ENCODE data around the gene VCL. TPM values are rescaled to one million over a fixed set of nuclear protein-coding genes. Genes with fewer than 3 reads are reported as not detected.

The VCL gene
- total and polyA plus RNA-seq, 9 of the 15 experiments (the other 6 are each of a cell fraction or from before 2014, with no cell fraction given): 29.8 to 186 (median 76.4) TPM

GRCh38 chr10:73974309-73974946 lies 23.5 kb upstream of the VCL start (continued):
- TF ChIP-seq SAFB2 (IDR thresholded peaks at IDR 0.05; ENCODE audit: borderline replicate concordance, low read depth, low read length, severe bottlenecking) (no peak), ETV5 (CRISPR knock-in tag; IDR thresholded peaks at IDR 0.05; ENCODE audit: low read depth) (no peak), NCOA6 (IDR thresholded peaks at IDR 0.05) (no peak), BRF1 (IDR thresholded peaks at IDR 0.05; ENCODE audit: borderline replicate concordance, extremely low read depth, insufficient read length) (no peak), ZNF79 (CRISPR knock-in tag; IDR thresholded peaks at IDR 0.05; ENCODE audit: low read depth) (no peak), SPI1 (IDR thresholded peaks at IDR 0.05; ENCODE audit: borderline replicate concordance, low read depth, low read length) (no peak), CEBPB (tag; IDR thresholded peaks at IDR 0.05) (no peak), ZNF311 (CRISPR knock-in tag; IDR thresholded peaks at IDR 0.05) (no peak)

GRCh38 chr10:73975388-73975787 lies 22.5 kb upstream of the VCL start:
- H3K9me3 ChIP-seq (replicated peaks; ENCODE audit: control insufficient read depth, insufficient read depth, low read depth, low read length): no peaks in the 10 kb centered on the region
- intact Hi-C loops (cut with micrococcal nuclease): no loop called here
- ChIA-PET POLR2A (interaction anchor here (1.2 to 2.6 kb wide), 3 partner anchors 9 to 20 kb away, joined by 3 to 7 read pairs (median 5); no protein-coding TSS in a partner anchor), CTCF (ENCODE audit: low intra/inter-chr PET ratio) (no interaction called here)
- no peak for TF ChIP-seq HLTF (IDR thresholded peaks at IDR 0.05)
- no peak for TF ChIP-seq BRF1 (IDR thresholded peaks at IDR 0.05; ENCODE audit: borderline replicate concordance, extremely low read depth, insufficient read length)
- TF ChIP-seq ZKSCAN1 (IDR thresholded peaks at IDR 0.05; ENCODE audit: low read depth, low read length): no peak
- TF ChIP-seq EZH2 (IDR thresholded peaks at IDR 0.05; ENCODE audit: borderline replicate concordance, low read depth, low read length): no peak
- no peak for TF ChIP-seq SP2 (IDR thresholded peaks at IDR 0.05; ENCODE audit: extremely low read depth, low read depth, low read length, poor library complexity, severe bottlenecking)
- no peak for TF ChIP-seq FOXJ3 (CRISPR knock-in tag; IDR thresholded peaks at IDR 0.05)
- no peak for FAIRE-seq
- peaks cover 0 to 14% of the 10 kb centered on the region in 2 experiments; a peak in 2 of 5 replicates for H3K4me1 ChIP-seq (replicated peaks in 1 of 2; ENCODE audit: control insufficient read depth in 2 of 2, insufficient read depth in 2 of 2, low read length in 2 of 2)
- peak; percentile 15; the same call in 2 of the 3 replicates for ATAC-seq
- H3K9me1 ChIP-seq (ENCODE audit: control insufficient read depth, insufficient read depth, low read length): no peaks in the 10 kb centered on the region
- no peaks in the 10 kb centered on the region for H3K79me2 ChIP-seq (ENCODE audit: control insufficient read depth, insufficient read depth, low read length)
- H2AFZ ChIP-seq (ENCODE audit: low read depth, low read length): no peak overlapping the region; the same call in 1 of the 2 replicates
- H3K36me3 ChIP-seq (ENCODE audit: control insufficient read depth, insufficient read depth, low read length): no peaks in the 10 kb centered on the region
- no peak for DNase-seq (ENCODE audit: extremely low read depth in 1 of 4, low spot score in 3 of 4)
- WGBS (ENCODE audit: insufficient coverage, low coverage, missing lambda C conversion rate): 37% methylated on average over 4 of the region's 4 CpGs
- H3K27me3 ChIP-seq (ENCODE audit: control insufficient read depth in 2 of 2, insufficient read depth in 2 of 2, low read length in 2 of 2): no peaks in the 10 kb centered on the region
- H3K9ac ChIP-seq (ENCODE audit: insufficient read depth in 1 of 2, low read depth in 2 of 2, low read length in 2 of 2): no peak overlapping the region; a peak in 1 of 4 replicates
- no TSS peak for BruUV-seq (replicated peaks)
- in situ Hi-C loops (cut with MboI): no loop called here
- no peaks in the 10 kb centered on the region for H4K20me1 ChIP-seq (replicated peaks; ENCODE audit: control insufficient read depth, insufficient read depth, low read length)
- no peak overlapping the region for H3K4me2 ChIP-seq (ENCODE audit: insufficient read depth, low read length)
- no peak overlapping the region for H3K27ac ChIP-seq (ENCODE audit: extremely low read depth, low read depth, low read length)
- H3K4me3 ChIP-seq: no peak overlapping the region

Data from K562 (cell line).